ENCODE results near the gene LYRM1.

LYRM1 gene

DNA sequence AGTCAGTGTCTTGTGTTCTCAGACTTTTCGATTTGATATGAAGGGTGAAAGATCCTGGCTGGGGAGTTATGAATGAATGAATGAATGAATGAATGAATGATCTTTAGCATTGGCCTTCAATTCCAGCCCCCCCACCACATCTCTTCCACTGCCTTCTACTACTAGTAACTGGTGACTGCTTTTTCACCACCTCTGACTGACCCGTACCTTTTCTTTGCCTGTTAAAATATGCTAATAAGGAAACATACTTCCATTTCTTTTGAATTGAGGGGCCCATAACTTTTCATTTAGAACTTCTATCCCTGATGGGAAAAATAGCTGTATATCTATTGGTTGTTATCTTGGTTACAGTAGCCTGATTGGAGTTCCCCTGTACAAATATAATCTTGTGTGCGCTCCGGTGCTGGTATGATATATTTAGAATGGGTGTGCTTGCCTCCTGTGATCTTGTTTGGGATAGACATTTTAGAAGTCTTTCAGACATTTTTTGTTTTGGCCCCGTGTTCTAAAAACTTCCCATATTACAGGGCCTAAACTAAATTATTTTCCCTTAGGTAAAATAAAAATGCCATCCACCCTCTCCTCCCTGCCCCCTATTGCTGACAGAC, 3.4 kb downstream of the LYRM1 start:
- Histone ChIP-seq H3K9me3 (ENCODE audit: control insufficient read depth, insufficient read depth, low read length) (no peaks in the 10 kb centered on the region), H3K27me3 (ENCODE audit: control insufficient read depth, insufficient read depth, low read length) (no peaks in the 10 kb centered on the region), H3K9ac (ENCODE audit: low read depth, low read length) (no peak overlapping the region), H3K27ac (ENCODE audit: low read depth, low read length) (no peak overlapping the region), H3K4me1 (ENCODE audit: control insufficient read depth, insufficient read depth, low read length) (peaks cover 23% of the 10 kb centered on the region), H3K36me3 (ENCODE audit: control insufficient read depth, insufficient read depth, low read length) (0 out of 2 replicates have a peak, but pooled peaks cover 4% of the 10 kb centered on the region), H3K4me3 (ENCODE audit: low read depth, low read length) (no peak overlapping the region)

DNA sequence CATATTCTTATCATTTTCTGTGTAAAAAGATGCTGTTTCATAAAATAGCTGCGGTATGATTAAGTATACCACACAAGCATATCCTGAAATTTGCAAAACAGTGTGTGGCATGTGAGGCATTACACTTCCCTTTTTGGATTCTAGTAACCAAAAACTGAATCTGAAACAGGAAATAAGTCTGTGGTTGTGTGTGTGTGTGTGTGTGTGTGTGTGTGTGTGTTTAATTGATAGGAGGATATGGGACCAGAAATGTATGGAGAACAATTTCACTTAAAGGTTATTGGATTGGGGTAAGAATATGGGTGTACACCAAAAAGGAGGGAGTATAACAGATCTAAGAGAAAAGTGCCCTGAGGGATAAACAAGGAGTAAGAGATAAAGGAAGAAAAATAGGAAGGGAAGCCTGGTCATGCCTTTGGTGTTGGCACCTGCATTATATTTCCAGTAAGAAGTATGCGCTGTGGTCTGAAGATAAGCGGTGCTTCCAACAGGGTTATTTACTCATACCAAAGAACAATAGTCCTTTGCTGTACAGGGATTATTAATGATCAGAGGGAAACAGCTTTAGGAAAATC, 4.0 kb downstream of the LYRM1 start:
- Histone ChIP-seq H3K9ac (ENCODE audit: low read depth, low read length) (no peak overlapping the region), H3K4me1 (ENCODE audit: control insufficient read depth, insufficient read depth, low read length) (peaks cover 17% of the 10 kb centered on the region), H3K9me3 (ENCODE audit: control insufficient read depth, insufficient read depth, low read length) (no peaks in the 10 kb centered on the region), H3K4me3 (ENCODE audit: low read depth, low read length) (no peak overlapping the region), H3K27me3 (ENCODE audit: control insufficient read depth, insufficient read depth, low read length) (no peaks in the 10 kb centered on the region), H3K27ac (ENCODE audit: low read depth, low read length) (no peak overlapping the region), H3K36me3 (ENCODE audit: control insufficient read depth, insufficient read depth, low read length) (0 out of 2 replicates have a peak, but pooled peaks cover 4% of the 10 kb centered on the region)

DNA sequence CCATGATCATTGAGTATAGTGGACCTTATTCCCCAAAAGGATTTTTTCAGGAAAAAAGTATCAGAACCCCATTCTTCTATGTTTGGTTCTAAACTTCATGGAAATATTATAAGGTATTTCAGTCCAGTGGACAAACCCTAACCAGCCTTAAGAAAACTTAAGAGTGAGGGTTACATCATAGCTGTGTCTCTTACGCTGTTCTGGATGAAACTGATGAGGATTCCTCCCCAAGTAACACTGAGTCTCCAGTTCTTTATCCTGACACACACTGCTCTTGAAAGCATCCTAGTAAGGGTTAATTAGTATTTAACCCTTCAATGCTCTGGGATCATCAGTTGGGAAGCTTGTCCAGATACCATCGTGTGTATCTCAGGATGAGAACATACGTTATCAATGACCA, 5.0 kb downstream of the LYRM1 start:
- Histone ChIP-seq H3K4me1 (ENCODE audit: control insufficient read depth, insufficient read depth, low read length) (peaks cover 17% of the 10 kb centered on the region), H3K27ac (ENCODE audit: low read depth, low read length) (no peak overlapping the region)

DNA sequence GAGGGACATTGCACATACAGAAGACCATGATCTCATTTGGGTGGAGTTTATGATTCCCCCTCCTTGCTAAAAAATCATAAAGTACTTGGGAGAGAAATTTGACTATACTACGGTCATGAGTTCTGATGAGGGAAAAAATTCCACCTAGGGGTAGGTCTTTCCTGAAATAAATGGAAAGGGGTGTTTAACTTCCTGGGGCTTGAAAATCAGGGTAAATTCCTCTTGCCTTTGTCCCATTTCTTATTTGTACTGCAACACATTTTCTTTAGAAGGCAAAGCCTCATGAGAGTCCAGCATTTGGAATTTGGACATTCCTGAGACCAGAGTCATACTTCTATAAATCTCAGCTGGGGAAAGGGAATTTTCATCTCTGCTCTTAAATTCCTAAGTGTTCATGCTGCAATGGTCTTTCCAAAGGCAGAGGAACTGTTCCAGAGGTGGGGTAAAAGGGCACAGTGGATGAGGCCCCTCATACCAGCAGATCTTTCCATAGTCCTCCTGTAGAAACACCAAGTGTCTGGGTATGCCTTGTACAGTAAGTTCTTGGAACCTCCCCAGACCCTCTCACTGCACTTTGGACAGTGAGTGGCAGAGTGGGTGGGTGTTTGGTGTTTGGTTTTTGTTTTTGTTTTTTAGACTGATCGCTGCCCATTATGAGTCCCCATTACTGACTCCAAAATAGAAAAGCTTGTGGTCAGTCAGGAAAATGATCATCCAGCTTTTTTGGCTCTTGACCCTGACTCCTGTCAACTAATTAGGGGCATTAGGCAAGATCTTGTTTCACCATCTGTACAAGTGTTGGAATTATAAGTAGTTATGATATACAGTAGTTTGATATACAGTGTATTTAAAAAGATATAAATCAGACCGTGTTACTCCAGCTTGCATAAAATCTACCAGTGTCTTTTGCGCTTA, 6.0 kb downstream of the LYRM1 start:
- Histone ChIP-seq H3K27me3 (ENCODE audit: control insufficient read depth, insufficient read depth, low read length) (no peaks in the 10 kb centered on the region), H3K36me3 (ENCODE audit: control insufficient read depth, insufficient read depth, low read length) (0 out of 2 replicates have a peak, but pooled peaks cover 4% of the 10 kb centered on the region), H3K4me1 (ENCODE audit: control insufficient read depth, insufficient read depth, low read length) (peaks cover 17% of the 10 kb centered on the region), H3K27ac (ENCODE audit: low read depth, low read length) (no peak overlapping the region), H3K9me3 (ENCODE audit: control insufficient read depth, insufficient read depth, low read length) (no peaks in the 10 kb centered on the region), H3K4me3 (ENCODE audit: low read depth, low read length) (no peak overlapping the region), H3K9ac (ENCODE audit: low read depth, low read length) (no peak overlapping the region)

More for the DNA sequence above, 5.0 kb downstream of the LYRM1 start:
- no peak overlapping the region for H3K9ac ChIP-seq (ENCODE audit: low read depth, low read length)
- H3K4me3 ChIP-seq (ENCODE audit: low read depth, low read length): no peak overlapping the region
- no peaks in the 10 kb centered on the region for H3K27me3 ChIP-seq (ENCODE audit: control insufficient read depth, insufficient read depth, low read length)
- H3K9me3 ChIP-seq (ENCODE audit: control insufficient read depth, insufficient read depth, low read length): no peaks in the 10 kb centered on the region
- 0 out of 2 replicates have a peak, but pooled peaks cover 4% of the 10 kb centered on the region for H3K36me3 ChIP-seq (ENCODE audit: control insufficient read depth, insufficient read depth, low read length)

DNA sequence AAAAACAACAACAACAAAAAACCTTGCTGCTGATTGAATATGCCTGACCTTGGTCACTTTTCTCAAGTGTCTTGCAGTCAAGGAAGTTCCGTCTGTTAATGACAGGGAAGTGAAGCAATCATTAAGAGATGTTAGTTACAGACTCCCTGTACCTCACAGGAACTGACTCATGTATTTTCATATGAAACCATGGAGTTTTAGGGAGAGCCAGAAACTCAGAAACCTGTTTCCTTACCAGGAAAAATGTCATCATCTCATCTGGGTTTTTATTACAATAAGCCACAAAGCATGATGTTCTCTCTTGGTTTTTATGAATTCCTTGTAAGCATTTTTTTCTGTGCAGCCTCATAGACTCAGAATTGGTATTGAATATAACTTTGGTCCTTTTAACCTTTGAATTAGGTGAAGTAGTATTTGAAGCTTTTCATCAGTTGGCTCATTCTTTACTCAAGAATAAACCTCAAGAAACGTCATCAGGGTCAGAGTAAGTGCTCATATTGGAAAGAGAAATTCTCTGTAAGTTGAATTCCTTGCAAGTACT, 10.3 kb downstream of the LYRM1 start:
- no peaks in the 10 kb centered on the region for H3K4me1 ChIP-seq (ENCODE audit: control insufficient read depth, insufficient read depth, low read length)
- H3K4me3 ChIP-seq (ENCODE audit: low read depth, low read length): no peak overlapping the region
- no peak overlapping the region for H3K27ac ChIP-seq (ENCODE audit: low read depth, low read length)

DNA sequence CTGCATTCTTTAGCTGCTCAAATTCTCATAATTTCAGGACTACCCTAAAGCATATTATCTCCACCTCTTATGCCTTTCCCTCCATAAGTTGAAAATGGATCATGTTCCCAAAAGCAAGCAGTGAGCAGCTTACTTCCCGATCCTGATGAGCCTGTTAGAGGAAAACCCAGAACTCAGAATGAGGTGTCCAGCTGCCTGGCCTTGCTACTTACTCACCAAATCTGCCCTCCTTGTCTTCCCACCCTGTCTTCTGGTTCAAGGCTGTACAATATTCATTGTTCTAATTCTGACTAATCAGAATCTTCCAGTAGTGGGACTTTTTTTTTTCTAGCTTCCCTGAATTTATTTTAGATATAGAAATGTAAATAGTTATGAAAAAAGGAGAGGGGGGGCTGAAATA, 10.8 kb downstream of the LYRM1 start:
- no peak overlapping the region for H3K27ac ChIP-seq (ENCODE audit: low read depth, low read length)
- H3K9ac ChIP-seq (ENCODE audit: low read depth, low read length): no peak overlapping the region
- H3K27me3 ChIP-seq (ENCODE audit: control insufficient read depth, insufficient read depth, low read length): no peaks in the 10 kb centered on the region

More for the DNA sequence above, 10.3 kb downstream of the LYRM1 start:
- H3K27me3 ChIP-seq (ENCODE audit: control insufficient read depth, insufficient read depth, low read length): no peaks in the 10 kb centered on the region
- no peaks in the 10 kb centered on the region; the same call in 1 of the 2 replicates for H3K36me3 ChIP-seq (ENCODE audit: control insufficient read depth, insufficient read depth, low read length)
- no peak overlapping the region for H3K9ac ChIP-seq (ENCODE audit: low read depth, low read length)
- H3K9me3 ChIP-seq (ENCODE audit: control insufficient read depth, insufficient read depth, low read length): no peaks in the 10 kb centered on the region

DNA sequence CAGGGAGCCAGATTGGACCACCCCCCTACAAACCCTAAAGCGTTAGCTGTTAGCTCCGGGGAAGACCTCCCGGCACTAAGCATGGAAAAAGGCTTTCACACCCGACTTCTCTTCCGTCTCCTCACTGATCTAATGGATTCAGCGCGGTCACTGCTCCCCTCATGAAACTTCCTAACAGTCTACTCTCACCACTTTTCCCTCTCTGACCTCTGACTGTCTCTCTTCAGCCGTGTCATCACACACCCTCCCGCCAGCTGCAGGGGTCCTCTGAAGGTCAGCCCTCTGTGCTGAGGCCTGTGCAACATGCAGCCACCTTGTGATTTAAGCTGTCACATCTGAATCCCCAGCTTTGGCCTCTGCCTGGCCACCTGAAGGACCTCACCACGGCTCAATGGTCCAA, 15.7 kb downstream of the LYRM1 start:
- no peak overlapping the region for H3K9ac ChIP-seq (ENCODE audit: low read depth, low read length)
- peaks cover 9% of the 10 kb centered on the region; the same call in 1 of the 2 replicates for H3K4me1 ChIP-seq (ENCODE audit: control insufficient read depth, insufficient read depth, low read length)
- H3K9me3 ChIP-seq (ENCODE audit: control insufficient read depth, insufficient read depth, low read length): no peaks in the 10 kb centered on the region
- no peak overlapping the region for H3K4me3 ChIP-seq (ENCODE audit: low read depth, low read length)
- no peak overlapping the region for H3K27ac ChIP-seq (ENCODE audit: low read depth, low read length)
- no peaks in the 10 kb centered on the region for H3K27me3 ChIP-seq (ENCODE audit: control insufficient read depth, insufficient read depth, low read length)
- H3K36me3 ChIP-seq (ENCODE audit: control insufficient read depth, insufficient read depth, low read length): peaks cover 2% of the 10 kb centered on the region; the same call in 1 of the 2 replicates

More for the DNA sequence above, 10.8 kb downstream of the LYRM1 start:
- Histone ChIP-seq H3K4me3 (ENCODE audit: low read depth, low read length) (no peak overlapping the region), H3K36me3 (ENCODE audit: control insufficient read depth, insufficient read depth, low read length) (no peaks in the 10 kb centered on the region; the same call in 1 of the 2 replicates), H3K4me1 (ENCODE audit: control insufficient read depth, insufficient read depth, low read length) (no peaks in the 10 kb centered on the region), H3K9me3 (ENCODE audit: control insufficient read depth, insufficient read depth, low read length) (no peaks in the 10 kb centered on the region)

DNA sequence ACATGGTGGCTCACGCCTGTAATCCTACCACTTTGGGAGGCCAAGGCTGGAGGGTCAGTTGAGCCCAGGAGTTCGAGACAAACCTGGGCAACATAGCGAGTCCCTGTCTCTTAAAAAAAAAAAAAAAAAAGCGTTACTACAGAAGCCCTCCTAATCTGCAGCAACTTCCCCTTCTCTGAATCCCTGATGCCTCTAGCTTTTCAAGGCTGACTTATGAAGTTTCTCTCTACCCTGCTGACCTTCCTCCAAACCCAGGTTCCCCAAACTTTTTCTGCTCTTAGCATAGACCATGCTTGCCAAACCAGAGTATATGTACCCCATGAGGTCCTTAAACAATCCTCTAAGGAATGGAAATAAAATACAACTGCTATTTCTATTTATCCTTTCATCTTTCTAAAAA, 16.4 kb downstream of the LYRM1 start:
- Histone ChIP-seq H3K27ac (ENCODE audit: low read depth, low read length) (no peak overlapping the region), H3K27me3 (ENCODE audit: control insufficient read depth, insufficient read depth, low read length) (no peaks in the 10 kb centered on the region), H3K4me1 (ENCODE audit: control insufficient read depth, insufficient read depth, low read length) (peaks cover 9% of the 10 kb centered on the region; the same call in 1 of the 2 replicates), H3K4me3 (ENCODE audit: low read depth, low read length) (no peak overlapping the region), H3K9me3 (ENCODE audit: control insufficient read depth, insufficient read depth, low read length) (no peaks in the 10 kb centered on the region), H3K36me3 (ENCODE audit: control insufficient read depth, insufficient read depth, low read length) (peaks cover 2% of the 10 kb centered on the region; the same call in 1 of the 2 replicates), H3K9ac (ENCODE audit: low read depth, low read length) (no peak overlapping the region)

DNA sequence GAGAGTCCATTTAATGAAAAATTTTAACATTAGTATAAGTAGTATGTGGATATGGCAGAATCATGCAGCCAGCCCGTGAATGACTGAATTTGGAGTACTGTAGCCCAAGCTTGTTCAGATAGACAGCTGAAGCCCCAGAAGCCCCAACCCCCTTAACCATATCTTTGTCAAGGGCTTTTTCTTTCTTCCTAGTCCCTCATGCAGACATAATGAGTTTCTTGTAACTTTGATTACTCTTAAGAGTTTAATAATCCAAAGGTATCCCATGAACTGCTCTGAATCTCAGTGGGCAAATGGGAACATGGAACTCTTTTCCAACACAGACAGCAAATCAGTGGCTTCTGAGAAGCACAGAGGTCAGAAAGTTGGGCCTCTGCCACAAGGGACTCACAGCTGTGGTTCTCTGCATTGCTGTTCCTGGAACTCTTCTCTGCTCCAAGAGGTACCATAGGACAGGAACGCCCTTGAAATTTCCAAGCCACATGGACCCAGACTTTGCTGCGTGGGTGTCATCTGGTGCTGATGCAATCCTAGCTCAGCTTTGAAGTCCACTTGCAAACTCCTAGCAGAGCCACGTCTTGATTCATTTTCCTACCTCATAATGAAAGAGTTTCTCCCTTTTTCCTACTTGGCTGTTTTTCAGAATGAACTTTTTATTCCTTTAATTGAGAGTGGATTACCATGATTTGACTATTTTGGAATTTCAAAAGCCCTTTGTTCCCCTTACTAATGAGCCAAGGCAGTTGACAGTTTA, 18.1 kb downstream of the LYRM1 start:
- H3K27me3 ChIP-seq (ENCODE audit: control insufficient read depth, insufficient read depth, low read length): no peaks in the 10 kb centered on the region
- peaks cover 9% of the 10 kb centered on the region; the same call in 1 of the 2 replicates for H3K4me1 ChIP-seq (ENCODE audit: control insufficient read depth, insufficient read depth, low read length)
- H3K4me3 ChIP-seq (ENCODE audit: low read depth, low read length): no peak overlapping the region
- peaks cover 2% of the 10 kb centered on the region; the same call in 1 of the 2 replicates for H3K36me3 ChIP-seq (ENCODE audit: control insufficient read depth, insufficient read depth, low read length)
- no peak overlapping the region for H3K9ac ChIP-seq (ENCODE audit: low read depth, low read length)
- no peaks in the 10 kb centered on the region for H3K9me3 ChIP-seq (ENCODE audit: control insufficient read depth, insufficient read depth, low read length)
- no peak overlapping the region for H3K27ac ChIP-seq (ENCODE audit: low read depth, low read length)

DNA sequence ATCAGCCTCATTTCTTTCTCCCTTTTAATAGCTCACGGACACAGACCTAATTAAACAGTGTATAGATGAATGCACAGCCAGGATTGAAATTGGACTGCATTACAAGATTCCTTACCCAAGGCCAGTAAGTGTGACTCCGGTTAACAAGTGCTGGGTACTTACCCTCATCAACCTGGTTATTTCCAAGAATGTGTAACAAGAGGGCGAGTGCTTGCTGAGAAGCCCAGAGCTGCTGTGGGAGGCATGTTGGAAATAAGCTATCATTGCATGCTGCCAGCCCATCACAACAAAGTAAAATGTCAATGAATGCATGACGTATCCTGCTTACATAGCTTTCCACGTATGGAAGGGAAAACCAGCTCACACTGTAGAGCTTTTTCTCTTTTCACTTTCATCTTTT, 19.5 kb downstream of the LYRM1 start:
- Histone ChIP-seq H3K9ac (ENCODE audit: low read depth, low read length) (no peak overlapping the region), H3K4me1 (ENCODE audit: control insufficient read depth, insufficient read depth, low read length) (peaks cover 9% of the 10 kb centered on the region; the same call in 1 of the 2 replicates), H3K9me3 (ENCODE audit: control insufficient read depth, insufficient read depth, low read length) (no peaks in the 10 kb centered on the region), H3K4me3 (ENCODE audit: low read depth, low read length) (no peak overlapping the region), H3K27ac (ENCODE audit: low read depth, low read length) (no peak overlapping the region), H3K27me3 (ENCODE audit: control insufficient read depth, insufficient read depth, low read length) (no peaks in the 10 kb centered on the region), H3K36me3 (ENCODE audit: control insufficient read depth, insufficient read depth, low read length) (peaks cover 8% of the 10 kb centered on the region)

Measured in HUES48 (cell line).